UCSD-AML1 (cell line): ENCODE results near the gene TSHZ2.
"Not testable (repeated sequence)": the region's sequence is repeated elsewhere in the genome, so short reads cannot be mapped to it uniquely, and the experiment has no call there.

Experiments used
- DNase-seq: peaks from one replicate; lab custom pipeline; 2025; ENCODE audit not compliant: unreplicated experiment; lab: John Stamatoyannopoulos, UW

The TSHZ2 gene

DNA sequence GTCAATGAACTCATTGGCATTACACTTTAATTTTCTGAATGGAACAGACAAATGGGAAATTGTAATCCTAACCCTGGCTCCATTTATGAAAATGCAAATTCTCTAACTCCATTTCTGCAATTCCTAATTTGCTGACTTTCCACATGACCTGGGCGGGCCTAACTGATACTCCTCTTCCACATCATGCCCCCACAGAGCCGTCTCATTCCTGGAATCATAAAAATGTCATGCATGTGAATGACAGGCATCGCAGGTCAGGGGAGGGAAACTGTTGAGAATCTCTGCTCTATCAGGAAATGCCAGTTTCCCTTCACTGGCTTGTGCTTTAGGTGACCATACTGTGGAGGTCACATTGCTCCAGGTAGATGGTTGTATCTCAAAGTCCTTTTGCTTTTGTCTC is 456.4 kb downstream of the TSHZ2 start:
- DNase-seq = no peak

DNA sequence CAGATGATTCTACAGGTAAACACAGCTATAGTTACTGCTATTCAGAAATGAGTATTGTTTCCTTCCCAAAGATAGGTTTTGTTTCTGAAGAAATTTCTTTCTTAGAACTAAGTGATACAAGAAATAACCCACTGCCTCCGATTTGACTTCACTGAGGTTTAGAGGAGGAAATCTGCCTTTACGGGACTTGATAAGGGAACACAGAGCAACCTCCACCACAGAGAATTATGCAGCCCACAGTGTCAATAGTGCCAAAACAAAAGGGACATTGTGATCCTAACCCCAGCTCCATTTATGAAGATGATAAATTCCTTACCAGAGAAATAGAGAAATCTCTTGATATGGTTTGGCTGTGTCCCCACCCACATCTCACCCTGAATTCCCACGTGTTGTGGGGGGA is 456.8 kb downstream of the TSHZ2 start:
- no peak for DNase-seq

DNA sequence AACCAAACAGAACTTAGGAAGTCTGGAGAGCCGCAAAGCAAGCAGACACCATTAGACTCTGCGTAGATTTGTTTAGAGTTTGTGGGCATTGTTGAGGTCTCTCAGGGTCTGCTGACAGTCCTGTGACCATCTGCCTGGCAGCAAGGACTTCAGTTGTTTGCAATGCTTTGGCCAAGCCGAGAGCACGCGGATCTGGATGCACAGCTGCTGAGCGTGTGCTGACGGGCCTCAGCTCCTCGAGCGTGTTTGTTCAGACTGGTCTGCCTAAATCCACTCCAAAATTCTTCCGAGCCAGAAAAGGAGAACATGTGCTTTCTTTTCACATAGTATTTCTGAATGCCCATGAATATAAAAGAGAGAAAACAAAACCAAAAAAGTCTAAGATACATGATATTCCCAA is 462.5 kb downstream of the TSHZ2 start:
- DNase-seq = no peak

DNA sequence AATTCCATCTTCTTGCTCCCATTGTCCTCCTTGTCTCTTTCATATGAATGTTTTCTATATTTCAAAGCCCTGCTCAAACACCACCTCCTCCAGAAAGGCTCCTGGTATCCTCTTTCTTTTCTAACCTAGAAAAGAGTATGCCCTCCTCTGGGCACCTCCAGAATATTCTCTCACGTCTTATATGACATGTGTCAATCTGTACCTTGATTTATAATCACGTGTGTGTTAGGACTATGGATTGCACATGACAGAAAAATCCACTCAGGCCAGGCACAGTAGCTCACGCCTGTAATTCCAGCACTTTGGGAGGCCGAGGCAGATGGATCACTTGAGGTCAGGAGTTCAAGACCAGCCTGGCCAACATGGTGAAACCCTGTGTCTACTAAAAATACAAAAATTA is 464.8 kb downstream of the TSHZ2 start:
- not testable (repeated sequence) for DNase-seq

DNA sequence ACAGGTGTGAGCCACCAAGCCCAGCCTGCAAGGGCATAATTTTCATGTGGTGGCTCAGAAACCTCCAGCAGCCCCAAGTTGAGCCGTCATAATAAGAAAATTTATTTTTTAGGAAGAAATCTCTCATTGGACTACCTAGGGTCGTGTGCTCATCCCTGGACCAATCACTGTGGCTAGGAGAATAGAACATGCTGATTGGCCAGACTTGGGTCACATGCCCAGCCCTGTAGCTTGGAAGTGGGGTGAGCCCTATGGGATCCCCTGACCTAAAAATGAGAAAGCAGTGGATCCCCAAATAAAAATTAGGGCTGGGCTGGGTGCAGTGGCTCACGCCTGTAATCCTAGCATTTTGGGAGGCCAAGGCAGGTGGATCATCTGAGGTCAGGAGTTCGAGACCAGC is 466.2 kb downstream of the TSHZ2 start:
- no peak for DNase-seq

DNA sequence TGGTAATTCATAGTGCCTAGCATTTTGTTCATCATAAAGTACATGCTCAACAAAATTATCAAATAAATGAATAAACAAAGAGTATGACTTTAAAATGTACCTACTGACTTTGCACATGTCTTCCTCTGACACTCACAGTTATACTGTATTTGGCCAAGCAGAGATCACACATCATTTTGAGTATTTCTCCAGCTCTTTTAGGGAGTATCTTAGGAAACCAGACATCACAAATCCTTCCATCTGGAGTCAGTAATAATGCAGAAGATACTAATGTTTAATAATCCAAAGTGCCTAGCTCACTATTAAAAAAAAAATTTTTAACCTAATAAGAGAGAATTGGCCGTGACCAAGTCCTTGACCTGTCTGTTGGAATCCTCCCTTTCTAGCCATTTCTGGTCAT is 466.9 kb downstream of the TSHZ2 start:
- DNase-seq = no peak

DNA sequence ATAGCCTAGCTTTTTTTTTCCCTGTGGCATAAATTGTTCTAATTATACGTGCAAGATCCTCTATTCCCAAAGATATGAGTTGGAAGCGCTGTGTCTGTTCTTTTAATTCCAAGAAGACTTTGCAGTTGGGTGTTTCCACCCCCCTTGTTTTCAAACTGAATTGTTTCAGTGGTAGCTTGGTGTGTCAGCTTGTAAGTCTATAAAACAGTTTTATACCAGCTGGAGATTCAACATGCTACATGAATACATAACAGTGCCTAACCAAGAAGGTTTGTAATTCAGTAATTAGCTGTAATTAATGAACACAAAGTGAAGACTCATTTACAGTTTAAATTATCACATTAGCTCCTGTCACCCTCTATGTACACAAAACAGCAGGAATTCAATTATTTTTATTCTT is 467.5 kb downstream of the TSHZ2 start:
- no peak for DNase-seq

DNA sequence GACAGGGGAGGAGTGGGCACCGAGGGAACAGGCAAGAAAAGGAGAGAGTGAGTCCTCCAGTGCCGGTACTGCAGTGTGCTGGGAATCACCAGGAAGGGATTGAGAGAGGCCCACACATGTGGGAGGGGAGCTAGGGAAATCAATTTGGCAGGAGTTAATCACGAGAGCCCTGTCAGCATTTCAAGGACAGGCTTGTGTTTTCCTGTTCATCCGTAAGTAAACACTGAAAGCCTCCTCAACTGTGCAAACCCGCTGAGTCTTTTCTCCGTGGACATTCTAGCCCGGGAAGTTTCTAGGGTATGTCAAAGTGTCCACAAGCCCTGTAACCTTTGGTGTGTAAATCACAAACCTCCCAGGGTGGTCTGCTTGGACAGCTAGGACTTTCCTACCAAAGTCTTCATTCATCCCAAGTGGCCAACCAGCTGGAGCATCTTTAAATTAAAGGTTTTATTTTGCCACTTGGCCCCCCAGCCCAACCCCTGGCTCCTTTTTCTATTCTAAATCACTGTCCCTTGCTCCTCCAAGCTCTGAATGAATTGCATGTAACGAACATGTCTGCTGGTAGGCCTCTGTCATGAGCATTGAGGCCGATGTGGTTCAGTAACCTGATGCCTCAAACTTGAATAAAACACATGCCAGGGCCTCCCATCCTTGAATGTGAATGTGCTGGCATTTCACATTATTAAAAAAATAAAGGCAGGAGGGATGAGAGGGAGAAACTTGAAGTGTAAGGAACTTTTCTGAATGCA is 472.4 kb downstream of the TSHZ2 start:
- DNase-seq = no peak

DNA sequence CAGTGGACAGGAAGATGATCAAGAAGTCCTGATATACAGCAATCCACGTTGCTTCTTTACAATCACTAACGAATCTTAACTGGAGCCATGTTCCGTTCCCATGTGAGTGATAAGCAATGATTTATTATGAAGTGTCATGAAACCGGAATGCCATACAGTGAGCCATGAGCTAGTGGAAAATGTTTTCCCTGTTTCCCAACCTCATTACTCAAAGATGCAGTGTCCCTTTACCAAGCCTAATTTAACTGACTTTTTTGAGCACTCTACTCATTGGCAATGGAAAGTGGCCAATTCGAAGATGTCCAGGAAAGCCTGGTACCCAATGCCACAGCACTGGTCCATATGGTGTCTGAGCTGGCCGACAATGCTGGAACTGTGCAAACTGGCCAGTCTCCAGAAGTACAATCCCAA is 473.2 kb downstream of the TSHZ2 start:
- DNase-seq = no peak

DNA sequence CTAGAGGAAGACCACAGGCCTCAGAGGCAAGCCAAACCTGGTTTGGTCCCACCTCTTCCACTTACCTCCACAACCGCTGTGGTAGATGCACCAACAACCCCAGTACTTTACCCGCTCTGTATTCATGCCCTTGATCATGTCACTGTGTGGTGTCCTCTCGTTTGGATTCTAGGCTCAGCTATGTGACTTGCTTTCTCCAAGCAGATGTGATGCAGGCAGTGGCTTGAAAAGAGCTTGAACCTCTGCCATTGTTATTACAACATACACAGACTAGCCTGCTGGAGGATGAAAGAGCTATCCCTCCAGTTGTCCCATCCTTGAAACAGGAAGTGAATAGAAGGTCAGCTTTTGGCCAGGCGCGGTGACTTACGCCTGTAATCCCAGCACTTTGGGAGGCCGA is 473.8 kb downstream of the TSHZ2 start:
- DNase-seq = no peak

DNA sequence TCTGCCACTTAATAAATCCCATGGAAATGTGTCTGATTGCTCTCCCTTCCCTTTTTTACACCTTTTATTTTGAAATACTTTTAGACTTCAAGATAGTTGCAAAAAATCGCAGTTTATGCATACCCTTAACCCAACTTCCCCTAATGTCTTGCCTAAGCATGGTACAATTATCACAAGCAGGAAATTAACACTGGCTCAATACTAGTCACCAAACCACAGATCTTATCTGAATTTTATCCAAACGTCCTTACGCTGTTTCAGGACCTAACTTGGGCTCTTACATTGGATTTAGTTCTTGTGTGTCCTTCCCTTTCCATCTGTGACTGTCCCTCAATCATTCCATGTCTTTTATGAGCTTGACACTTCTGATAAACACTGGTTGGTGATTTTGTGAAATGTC is 475.2 kb downstream of the TSHZ2 start:
- DNase-seq = no peak

DNA sequence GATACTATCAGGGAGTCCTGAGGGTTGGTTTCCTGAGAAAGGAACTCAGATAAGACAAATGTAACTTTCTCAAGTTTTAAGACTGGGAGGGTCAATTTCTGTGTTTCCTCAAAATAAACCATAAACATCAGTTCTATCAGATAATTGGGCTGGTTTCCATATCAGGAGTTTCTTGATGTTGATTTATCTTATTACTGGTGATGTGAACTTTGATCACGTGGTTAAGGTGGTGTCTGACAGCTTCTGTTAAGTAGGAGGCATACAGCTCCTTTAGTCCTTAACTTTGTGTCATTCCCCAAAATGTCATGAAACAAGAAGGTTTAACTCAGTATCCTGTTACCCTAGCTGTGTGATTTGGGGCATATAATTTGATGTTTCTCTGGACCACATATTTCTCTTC is 476.3 kb downstream of the TSHZ2 start:
- DNase-seq = no peak

DNA sequence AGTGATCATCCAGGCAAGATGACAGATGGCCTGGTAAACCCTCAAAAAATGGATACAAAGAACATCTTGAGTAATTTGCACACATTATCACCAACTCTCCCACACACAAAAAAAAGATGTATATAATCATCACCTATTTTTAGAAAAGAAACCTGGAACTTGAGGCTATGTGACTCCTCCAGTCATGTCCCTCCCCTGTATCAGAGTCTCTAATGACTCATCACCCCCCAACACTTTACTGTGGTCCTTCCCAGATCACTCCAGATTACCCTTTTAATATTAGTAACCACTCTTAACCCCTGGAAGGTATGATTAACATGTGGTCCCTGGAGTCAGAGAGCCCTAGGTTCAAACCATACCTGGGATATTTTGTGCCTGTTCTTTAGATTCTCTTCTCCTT is 476.7 kb downstream of the TSHZ2 start:
- DNase-seq = no peak

DNA sequence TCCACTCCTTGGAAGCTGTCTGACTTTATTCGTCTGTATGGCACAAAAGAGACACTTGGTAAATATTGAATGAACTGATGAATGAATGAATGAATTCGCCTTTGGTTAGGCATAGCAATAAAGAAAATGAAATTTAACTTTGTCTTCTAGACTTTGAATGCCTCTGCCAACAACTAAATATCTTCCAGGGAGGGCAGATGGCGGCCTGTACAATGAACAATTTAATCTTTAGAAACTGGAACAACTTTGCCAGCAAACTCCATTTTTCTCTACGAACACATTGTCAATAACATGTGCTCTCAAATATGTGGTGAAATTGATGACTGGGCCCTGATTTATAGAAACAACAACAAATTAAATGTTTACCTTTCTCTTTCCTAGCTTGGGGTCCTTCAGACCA is 480.9 kb downstream of the TSHZ2 start:
- no peak for DNase-seq

DNA sequence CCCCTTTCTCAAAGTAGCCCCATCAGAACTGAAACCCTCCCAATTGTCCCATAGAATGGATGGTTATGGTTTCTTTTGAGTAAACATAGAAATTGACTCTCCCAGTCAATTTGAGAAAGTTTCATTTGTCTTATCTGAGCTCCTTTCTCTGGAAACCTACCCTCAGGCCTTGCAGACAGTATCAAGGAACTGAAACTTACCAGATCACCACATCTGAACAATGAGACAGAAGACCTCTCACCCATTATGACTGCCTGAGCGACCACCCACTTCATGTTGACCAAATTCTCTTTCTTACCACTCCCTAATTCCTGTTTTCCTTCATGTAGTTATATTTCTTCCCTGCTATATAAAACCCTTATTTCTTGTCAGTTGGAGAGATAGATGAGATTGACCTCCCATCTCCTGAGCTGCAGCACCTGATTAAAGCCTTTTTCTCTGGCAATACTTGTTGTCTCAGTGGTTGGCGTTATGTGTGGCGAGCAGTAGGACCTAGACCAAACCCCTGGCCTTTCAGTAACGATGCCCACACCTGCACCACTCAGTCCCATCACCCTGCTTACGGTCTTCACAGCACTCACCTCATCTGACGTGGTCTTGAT is 482.6 kb downstream of the TSHZ2 start:
- no peak for DNase-seq

DNA sequence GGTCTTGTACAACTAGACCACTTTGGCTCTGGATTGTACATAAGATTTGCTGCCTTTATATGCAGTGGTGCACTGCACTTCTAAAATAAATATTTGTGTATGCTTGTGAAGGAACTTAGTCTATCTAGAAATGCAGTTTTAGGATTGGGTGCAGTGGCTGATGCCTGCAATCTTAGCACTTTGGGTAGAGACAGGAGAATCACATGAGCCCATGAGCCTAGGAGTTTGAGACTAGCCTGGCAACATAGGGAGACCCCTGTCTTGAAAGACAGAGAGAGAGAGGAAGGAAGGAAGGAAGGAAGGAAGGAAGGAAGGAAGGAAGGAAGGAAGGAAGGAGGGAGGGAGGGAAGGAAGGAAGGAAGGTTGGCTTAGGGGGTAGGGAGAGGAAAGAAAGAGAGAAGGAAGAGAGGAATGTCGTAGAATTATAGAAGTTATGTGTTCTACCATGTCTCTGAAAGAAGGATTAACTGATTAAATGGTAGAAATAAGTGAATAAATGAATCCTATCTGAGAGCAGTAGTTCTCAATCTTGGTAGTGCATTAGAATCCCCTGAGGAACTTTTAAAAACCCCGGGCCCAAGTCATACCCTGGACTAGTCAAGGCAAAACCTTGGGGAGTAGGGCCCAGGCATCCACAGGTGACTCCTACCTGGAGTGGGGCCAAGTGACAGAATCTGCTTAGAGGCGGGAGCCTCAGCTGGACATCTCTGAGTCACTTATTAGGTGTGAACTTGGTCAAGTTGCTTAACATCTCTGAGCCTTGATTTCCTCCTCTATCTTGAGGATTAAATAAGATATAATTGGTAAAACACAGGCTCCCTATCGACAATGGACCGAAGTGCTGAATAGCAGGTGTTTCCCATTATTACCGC is 491.2 kb downstream of the TSHZ2 start:
- no peak for DNase-seq

DNA sequence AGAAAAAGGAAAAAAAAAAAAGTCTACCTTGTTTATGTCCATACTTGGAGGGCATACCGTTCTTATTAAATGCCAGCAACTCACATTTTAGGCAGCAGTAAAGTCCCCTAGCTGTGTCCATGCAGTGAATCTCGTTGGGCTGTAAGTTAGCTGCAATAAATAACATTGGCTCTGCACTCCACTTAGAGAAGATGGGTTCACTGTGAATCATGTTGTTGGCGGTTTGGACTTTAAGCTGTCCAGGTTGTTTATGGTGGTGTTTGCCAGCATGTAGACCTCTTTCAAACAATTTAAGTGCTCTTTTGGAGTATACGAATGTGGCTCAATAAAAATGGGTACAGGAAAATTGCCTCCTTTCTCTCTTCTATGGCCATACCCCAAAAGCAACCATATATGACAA is 494.1 kb downstream of the TSHZ2 start:
- DNase-seq = no peak

DNA sequence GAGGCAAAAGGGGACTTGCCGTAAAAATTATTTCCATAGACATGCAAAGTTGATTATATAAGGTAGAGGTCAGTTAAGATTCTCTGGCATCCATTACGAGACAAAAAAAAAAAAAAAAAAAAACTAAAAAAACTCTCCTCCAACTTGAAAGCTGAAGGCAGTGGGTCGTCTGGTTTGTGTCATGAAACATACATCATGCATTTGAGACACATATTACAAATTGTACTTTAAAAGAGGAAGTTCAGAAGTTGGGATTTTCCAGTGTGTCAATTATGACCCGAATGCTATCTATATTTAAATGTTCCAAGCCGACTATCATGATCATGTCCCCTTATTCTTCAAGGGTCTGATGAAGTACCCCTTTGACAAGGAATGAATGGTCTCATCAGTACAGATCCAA is 496.4 kb downstream of the TSHZ2 start:
- DNase-seq = no peak

DNA sequence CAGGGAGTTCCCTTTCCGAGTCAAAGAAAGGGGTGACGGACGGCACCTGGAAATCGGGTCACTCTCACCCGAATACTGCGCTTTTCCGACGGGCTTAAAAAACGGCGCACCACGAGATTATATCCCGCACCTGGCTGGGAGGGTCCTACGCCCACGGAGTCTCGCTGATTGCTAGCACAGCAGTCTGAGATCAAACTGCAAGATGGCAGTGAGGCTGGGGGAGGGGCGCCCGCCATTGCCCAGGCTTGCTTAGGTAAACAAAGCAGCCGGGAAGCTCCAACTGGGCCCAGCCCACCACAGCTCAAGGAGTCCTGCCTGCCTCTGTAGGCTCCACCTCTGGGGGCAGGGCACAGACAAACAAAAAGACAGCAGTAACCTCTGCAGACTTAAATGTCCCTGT is 500.7 kb downstream of the TSHZ2 start:
- DNase-seq = not testable (repeated sequence)

DNA sequence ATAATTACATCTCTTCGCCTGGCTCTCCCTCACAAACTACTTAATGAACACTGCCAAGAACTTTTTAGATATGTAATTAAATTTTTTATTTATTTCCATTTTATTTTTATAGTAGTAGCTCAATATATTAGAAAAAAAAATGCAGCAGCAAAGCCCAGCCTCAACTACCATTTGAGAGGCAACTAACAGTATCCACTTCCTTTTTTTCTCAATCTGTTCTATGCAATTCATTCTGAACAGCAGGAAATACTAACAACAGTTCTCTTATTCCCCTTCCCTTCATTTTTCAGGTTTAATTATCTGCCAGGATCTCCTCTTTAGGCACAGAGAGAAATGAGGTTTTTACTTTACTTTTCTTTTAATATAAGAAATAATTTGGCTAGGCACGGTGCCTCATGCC is 508.8 kb downstream of the TSHZ2 start:
- no peak for DNase-seq

DNA sequence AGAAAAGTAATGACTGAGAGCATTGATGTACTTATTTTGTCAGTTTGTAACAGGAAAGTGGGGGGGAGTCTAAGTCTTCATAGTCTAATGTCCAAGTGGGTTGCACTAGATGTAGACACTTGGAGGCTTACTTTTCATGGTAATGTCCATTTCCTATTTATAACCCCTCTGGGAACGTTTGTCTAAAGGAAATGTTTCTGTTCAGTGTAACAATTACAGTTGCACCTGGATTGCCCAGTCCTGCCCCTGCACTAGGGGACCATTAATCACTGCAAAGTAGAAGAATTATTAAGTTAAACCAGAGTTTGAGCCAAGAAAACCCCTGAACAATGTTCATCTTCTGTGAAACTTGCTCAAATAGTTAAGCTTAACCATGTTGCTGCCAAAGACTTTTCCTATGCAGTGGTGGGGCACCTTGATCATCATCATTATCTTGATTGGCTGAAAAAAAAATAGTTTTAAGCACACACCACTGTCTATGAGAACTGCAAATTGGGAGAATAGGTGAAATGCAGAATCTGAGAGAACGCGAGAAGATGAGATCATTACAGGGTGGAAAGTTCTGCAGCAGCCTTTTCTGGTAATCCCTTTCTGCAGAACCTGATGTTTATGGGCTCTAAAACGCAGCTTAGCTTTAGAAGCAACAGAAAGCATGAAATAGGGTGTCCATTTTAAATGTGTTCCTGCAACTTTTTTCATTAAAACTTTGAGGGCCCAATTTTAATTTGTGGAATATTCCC is 515.5 kb downstream of the TSHZ2 start:
- DNase-seq = no peak
